Measurements from ENCODE around the gene GIMAP7. TPM values are rescaled to one million over a fixed set of nuclear protein-coding genes. Genes with fewer than 3 reads are reported as not detected.

The GIMAP7 gene
- total RNA-seq, 1 donor from 2014 or later, result not detected

DNA sequence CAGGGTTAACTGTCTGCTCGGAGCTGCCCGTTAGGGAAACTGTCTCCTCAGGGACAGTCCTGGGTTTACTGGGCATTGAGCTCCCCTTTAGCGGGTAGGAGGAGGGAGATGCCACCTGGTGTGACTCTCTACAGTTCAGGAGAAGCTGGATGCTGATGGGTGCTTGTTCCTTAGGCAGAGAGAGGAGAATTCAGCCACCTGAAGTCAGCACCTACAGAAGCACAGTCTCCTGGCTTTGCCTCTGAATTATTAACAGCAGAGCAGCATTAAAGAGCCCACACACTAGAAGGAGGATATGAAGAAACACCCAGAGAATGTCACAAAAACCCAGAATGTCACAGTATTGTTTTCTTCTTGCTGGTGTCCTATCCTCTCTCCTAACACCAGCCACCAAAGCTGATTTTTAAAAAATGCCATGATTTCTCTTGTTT lies 53.2 kb downstream of the GIMAP7 start:
- TF ChIP-seq EZH2phosphoT487 (IDR thresholded peaks at IDR 0.05), result no peak
- no peak for TF ChIP-seq EZH2 (IDR thresholded peaks at IDR 0.05)
- TF ChIP-seq, protein P1, sequence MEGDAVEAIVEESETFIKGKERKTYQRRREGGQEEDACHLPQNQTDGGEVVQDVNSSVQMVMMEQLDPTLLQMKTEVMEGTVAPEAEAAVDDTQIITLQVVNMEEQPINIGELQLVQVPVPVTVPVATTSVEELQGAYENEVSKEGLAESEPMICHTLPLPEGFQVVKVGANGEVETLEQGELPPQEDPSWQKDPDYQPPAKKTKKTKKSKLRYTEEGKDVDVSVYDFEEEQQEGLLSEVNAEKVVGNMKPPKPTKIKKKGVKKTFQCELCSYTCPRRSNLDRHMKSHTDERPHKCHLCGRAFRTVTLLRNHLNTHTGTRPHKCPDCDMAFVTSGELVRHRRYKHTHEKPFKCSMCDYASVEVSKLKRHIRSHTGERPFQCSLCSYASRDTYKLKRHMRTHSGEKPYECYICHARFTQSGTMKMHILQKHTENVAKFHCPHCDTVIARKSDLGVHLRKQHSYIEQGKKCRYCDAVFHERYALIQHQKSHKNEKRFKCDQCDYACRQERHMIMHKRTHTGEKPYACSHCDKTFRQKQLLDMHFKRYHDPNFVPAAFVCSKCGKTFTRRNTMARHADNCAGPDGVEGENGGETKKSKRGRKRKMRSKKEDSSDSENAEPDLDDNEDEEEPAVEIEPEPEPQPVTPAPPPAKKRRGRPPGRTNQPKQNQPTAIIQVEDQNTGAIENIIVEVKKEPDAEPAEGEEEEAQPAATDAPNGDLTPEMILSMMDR (IDR thresholded peaks at IDR 0.05), result no peak
- no peaks in the 10 kb centered on the region for H3K27me3 ChIP-seq
- no peaks in the 10 kb centered on the region for H3K79me2 ChIP-seq (ENCODE audit: low read depth)
- H3K9me3 ChIP-seq (ENCODE audit: low read depth), result no peaks in the 10 kb centered on the region
- Mint-ChIP-seq H3K4me3 (no peak overlapping the region), H3K27ac (no peak overlapping the region), H3K9me3 (no peaks in the 10 kb centered on the region), H3K27me3 (ENCODE audit: insufficient read depth, low read depth) (no peaks in the 10 kb centered on the region), H3K36me3 (no peaks in the 10 kb centered on the region), H3K4me1 (peaks cover 3% of the 10 kb centered on the region)
- DNase-seq (ENCODE audit: low spot score), result no peak
- no peaks in the 10 kb centered on the region for H3K4me1 ChIP-seq
- no peak overlapping the region for H2AFZ ChIP-seq (replicated peaks)
- H3K9ac ChIP-seq, result no peak overlapping the region
- no peak overlapping the region for H3K27ac ChIP-seq
- H3F3A ChIP-seq (ENCODE audit: low read depth), result no peaks in the 10 kb centered on the region
- no peak overlapping the region for H3K4me3 ChIP-seq
- H3K4me2 ChIP-seq, result no peak overlapping the region
- H4K20me1 ChIP-seq (ENCODE audit: low read depth), result no peaks in the 10 kb centered on the region
- H3K36me3 ChIP-seq, result no peaks in the 10 kb centered on the region

- H3K27ac Mint-ChIP-seq, result no peak overlapping the region
- Histone ChIP-seq H3K4me2 (no peak overlapping the region), H3K4me3 (no peak overlapping the region), H3F3A (ENCODE audit: low read depth) (no peaks in the 10 kb centered on the region), H3K4me1 (no peaks in the 10 kb centered on the region), H2AFZ (replicated peaks) (no peak overlapping the region), H3K27me3 (no peaks in the 10 kb centered on the region), H4K20me1 (ENCODE audit: low read depth) (no peaks in the 10 kb centered on the region), H3K27ac (no peak overlapping the region), H3K79me2 (ENCODE audit: low read depth) (no peaks in the 10 kb centered on the region), H3K9me3 (ENCODE audit: low read depth) (no peaks in the 10 kb centered on the region), H3K9ac (no peak overlapping the region), H3K36me3 (no peaks in the 10 kb centered on the region)
- H3K4me3 Mint-ChIP-seq, result no peak overlapping the region
- TF ChIP-seq EZH2 (IDR thresholded peaks at IDR 0.05), result no peak
- TF ChIP-seq, protein P1 (IDR thresholded peaks at IDR 0.05), result no peak
- no peak for TF ChIP-seq EZH2phosphoT487 (IDR thresholded peaks at IDR 0.05)
- no peak for DNase-seq (ENCODE audit: low spot score)
- H3K4me1 Mint-ChIP-seq, result no peaks in the 10 kb centered on the region
- H3K9me3 Mint-ChIP-seq, result no peaks in the 10 kb centered on the region
- H3K27me3 Mint-ChIP-seq (ENCODE audit: insufficient read depth, low read depth), result no peaks in the 10 kb centered on the region
- H3K36me3 Mint-ChIP-seq, result no peaks in the 10 kb centered on the region
Observed at GRCh38 chr7:150568714-150569113, 54.0 kb downstream of the GIMAP7 start.

- Histone ChIP-seq H4K20me1 (ENCODE audit: low read depth) (no peaks in the 10 kb centered on the region), H3K9me3 (ENCODE audit: low read depth) (no peaks in the 10 kb centered on the region), H2AFZ (replicated peaks) (no peak overlapping the region), H3F3A (ENCODE audit: low read depth) (no peaks in the 10 kb centered on the region), H3K9ac (no peak overlapping the region), H3K4me2 (no peak overlapping the region), H3K4me1 (no peaks in the 10 kb centered on the region), H3K79me2 (ENCODE audit: low read depth) (no peaks in the 10 kb centered on the region), H3K27me3 (no peaks in the 10 kb centered on the region), H3K27ac (no peak overlapping the region), H3K4me3 (no peak overlapping the region), H3K36me3 (no peaks in the 10 kb centered on the region)
- Mint-ChIP-seq H3K27me3 (ENCODE audit: insufficient read depth, low read depth) (no peaks in the 10 kb centered on the region), H3K27ac (no peak overlapping the region), H3K9me3 (no peaks in the 10 kb centered on the region), H3K4me1 (no peaks in the 10 kb centered on the region), H3K4me3 (no peak overlapping the region), H3K36me3 (no peaks in the 10 kb centered on the region)
- no peak for DNase-seq (ENCODE audit: low spot score)
- TF ChIP-seq EZH2phosphoT487 (IDR thresholded peaks at IDR 0.05) (no peak), EZH2 (IDR thresholded peaks at IDR 0.05) (no peak)
- TF ChIP-seq, protein P1 (IDR thresholded peaks at IDR 0.05), result no peak
Observed at GRCh38 chr7:150569245-150569955, 54.7 kb downstream of the GIMAP7 start.

Other genes with a start within 250 kb of the GIMAP7 start
- 2.0 and 14.3 TPM in 2 replicates for gene LRRC61, start 191.5 kb upstream of the GIMAP7 start, total RNA-seq (ENCODE audit: low replicate concordance)
- gene ACTR3C, start 191.3 kb upstream of the GIMAP7 start, total RNA-seq (ENCODE audit: low replicate concordance), result not detected in 2 replicates
- gene RARRES2, start 173.2 kb upstream of the GIMAP7 start, total RNA-seq (ENCODE audit: low replicate concordance), result 0.19 and 0.43 TPM in 2 replicates
- 18.0 and 58.9 TPM in 2 replicates for gene REPIN1, start 146.1 kb upstream of the GIMAP7 start, total RNA-seq (ENCODE audit: low replicate concordance)
- 3.0 and 26.1 TPM in 2 replicates for gene ZNF775, start 135.5 kb upstream of the GIMAP7 start, total RNA-seq (ENCODE audit: low replicate concordance)
- gene GIMAP8, start 64.2 kb upstream of the GIMAP7 start, total RNA-seq (ENCODE audit: low replicate concordance), result not detected in 2 replicates
- not detected in 2 replicates for gene GIMAP4, start 52.5 kb downstream of the GIMAP7 start, total RNA-seq (ENCODE audit: low replicate concordance)
- not detected in 2 replicates for gene GIMAP6, start 117.5 kb downstream of the GIMAP7 start, total RNA-seq (ENCODE audit: low replicate concordance)
- not detected in 2 replicates for gene GIMAP2, start 170.8 kb downstream of the GIMAP7 start, total RNA-seq (ENCODE audit: low replicate concordance)
- gene GIMAP1, start 201.7 kb downstream of the GIMAP7 start, total RNA-seq (ENCODE audit: low replicate concordance), result not detected in 2 replicates
- gene GIMAP5, start 222.5 kb downstream of the GIMAP7 start, total RNA-seq (ENCODE audit: low replicate concordance), result 0.03 TPM in 1 of 2 replicates, not detected in the other

Measured in neural progenitor cell (in vitro differentiated cells).